ENCODE data around the gene CUBN.

CUBN gene

GRCh38 chr10:17088118-17088806, 41.3 kb downstream of the CUBN start:
- DNase-seq (ENCODE audit: insufficient read length, low spot score) (no peak), FAIRE-seq (no peak)
- no peak for TF ChIP-seq CTCF (IDR thresholded peaks at IDR 0.05; ENCODE audit: insufficient read depth, missing control alignments)

GRCh38 chr10:17086865-17087367, 42.7 kb downstream of the CUBN start:
- DNase-seq (ENCODE audit: insufficient read length, low spot score): no peak
- no peak for FAIRE-seq
- no peak for TF ChIP-seq CTCF (IDR thresholded peaks at IDR 0.05; ENCODE audit: insufficient read depth, missing control alignments)

- FAIRE-seq: no peak
- no peak for TF ChIP-seq CTCF (IDR thresholded peaks at IDR 0.05; ENCODE audit: insufficient read depth, missing control alignments)
- no peak for DNase-seq (ENCODE audit: insufficient read length, low spot score)
Observed at GRCh38 chr10:17085011-17085725, 44.4 kb downstream of the CUBN start.

- DNase-seq (ENCODE audit: insufficient read length, low spot score) (no peak), FAIRE-seq (no peak)
- no peak for TF ChIP-seq CTCF (IDR thresholded peaks at IDR 0.05; ENCODE audit: insufficient read depth, missing control alignments)
Observed at GRCh38 chr10:17084258-17084657, 45.4 kb downstream of the CUBN start.

- DNase-seq (ENCODE audit: insufficient read length, low spot score) (no peak), FAIRE-seq (no peak)
- TF ChIP-seq CTCF (IDR thresholded peaks at IDR 0.05; ENCODE audit: insufficient read depth, missing control alignments): no peak
Observed at GRCh38 chr10:17081431-17081830, 48.2 kb downstream of the CUBN start.

- FAIRE-seq: no peak
- no peak for DNase-seq (ENCODE audit: insufficient read length, low spot score)
- TF ChIP-seq CTCF (IDR thresholded peaks at IDR 0.05; ENCODE audit: insufficient read depth, missing control alignments): no peak
Observed at GRCh38 chr10:17077890-17078289, 51.7 kb downstream of the CUBN start.

GRCh38 chr10:17077346-17077781, 52.2 kb downstream of the CUBN start:
- no peak for FAIRE-seq
- no peak for DNase-seq (ENCODE audit: insufficient read length, low spot score)
- TF ChIP-seq CTCF (IDR thresholded peaks at IDR 0.05; ENCODE audit: insufficient read depth, missing control alignments): no peak

All from D721Med (cell line).